GM12872 (cell line): Measurements from ENCODE around the gene SOX10.

Source experiments
- CTCF ChIP-seq: IDR thresholded peaks from 3 replicates; pipeline ENCODE4 v1.5.1; 2011; ENCODE audit warnings: low read depth, mild to moderate bottlenecking, low read length, moderate library complexity; ENCODE audit not compliant: insufficient read depth

The SOX10 gene

GRCh38 chr22:37990301-37990700 is 5.9 kb upstream of the SOX10 start:
- TF ChIP-seq CTCF, result no peak

GRCh38 chr22:37989146-37990045 is 5.0 kb upstream of the SOX10 start:
- no peak for TF ChIP-seq CTCF

DNA sequence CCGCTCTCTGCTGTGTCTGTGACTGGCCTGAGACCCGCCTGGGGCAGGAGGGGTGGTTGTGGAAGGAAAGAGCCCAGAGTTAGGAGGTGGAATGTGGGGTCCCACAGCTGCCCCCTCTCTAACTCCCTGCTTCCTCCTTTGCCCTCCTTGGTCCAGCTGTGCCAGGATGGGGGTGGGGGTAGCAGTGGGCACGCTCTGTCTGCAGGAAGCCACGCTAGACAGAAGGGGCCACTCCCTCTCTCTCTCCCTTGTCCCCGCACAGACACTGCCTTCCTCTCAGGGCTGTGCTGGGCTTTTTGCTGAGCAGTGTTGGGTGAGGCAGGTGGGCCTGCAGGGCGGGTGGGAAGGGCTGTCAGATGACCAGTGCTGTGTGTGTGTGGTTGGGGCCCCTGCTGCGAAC is 2.0 kb upstream of the SOX10 start:
- no peak for TF ChIP-seq CTCF

DNA sequence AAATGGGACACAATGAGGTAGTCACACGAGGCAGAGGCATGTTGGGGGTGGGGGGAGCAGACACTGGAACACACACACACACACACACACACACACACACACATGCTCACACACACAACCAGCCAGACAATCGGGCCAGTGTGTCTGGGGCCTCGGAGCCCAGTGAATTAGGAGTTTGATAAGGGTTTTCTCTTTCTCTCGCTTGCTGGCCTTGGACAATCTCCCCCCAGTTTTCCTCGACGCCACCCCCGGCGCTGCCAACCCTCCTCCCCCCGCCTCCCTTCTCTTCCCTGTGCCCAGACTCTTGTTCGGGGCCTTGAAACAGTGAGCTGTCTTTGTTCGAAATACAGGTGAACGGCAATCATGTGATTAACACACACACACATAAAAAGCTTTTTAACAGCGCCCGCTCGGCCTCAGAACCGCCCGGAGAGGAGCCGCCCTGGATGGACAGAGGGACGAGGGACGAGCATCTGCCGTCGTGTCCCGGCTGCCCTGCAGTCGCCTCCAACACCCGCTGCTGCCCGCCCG is 1.5 kb upstream of the SOX10 start:
- no peak for TF ChIP-seq CTCF

DNA sequence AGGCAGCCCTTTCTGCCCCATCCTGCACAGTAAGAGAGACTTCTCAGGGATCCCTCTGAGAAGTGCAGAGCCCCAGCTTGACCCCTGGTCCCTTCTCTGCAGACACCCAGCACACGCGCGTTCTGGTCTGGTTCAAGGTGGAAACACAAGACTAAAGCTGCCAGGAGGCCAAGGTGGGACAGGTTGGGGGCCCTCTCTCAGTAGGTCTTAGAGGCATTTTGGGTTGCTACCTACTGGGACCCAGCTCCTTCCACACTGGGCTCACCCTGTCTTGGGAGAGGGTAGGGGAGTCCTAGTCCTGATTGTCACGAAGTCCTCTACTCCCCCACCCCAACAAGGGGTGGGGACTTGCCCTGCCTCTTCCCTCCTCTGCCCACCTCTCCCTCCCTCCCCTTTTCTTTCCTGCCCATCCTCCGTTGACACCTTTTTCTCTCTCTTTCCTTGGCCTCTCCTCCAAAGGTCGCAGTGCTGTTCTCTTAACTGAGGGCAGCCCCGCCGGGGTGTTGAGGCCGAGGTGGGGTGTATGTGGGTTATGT is 763 bp upstream of the SOX10 start:
- TF ChIP-seq CTCF, result no peak

DNA sequence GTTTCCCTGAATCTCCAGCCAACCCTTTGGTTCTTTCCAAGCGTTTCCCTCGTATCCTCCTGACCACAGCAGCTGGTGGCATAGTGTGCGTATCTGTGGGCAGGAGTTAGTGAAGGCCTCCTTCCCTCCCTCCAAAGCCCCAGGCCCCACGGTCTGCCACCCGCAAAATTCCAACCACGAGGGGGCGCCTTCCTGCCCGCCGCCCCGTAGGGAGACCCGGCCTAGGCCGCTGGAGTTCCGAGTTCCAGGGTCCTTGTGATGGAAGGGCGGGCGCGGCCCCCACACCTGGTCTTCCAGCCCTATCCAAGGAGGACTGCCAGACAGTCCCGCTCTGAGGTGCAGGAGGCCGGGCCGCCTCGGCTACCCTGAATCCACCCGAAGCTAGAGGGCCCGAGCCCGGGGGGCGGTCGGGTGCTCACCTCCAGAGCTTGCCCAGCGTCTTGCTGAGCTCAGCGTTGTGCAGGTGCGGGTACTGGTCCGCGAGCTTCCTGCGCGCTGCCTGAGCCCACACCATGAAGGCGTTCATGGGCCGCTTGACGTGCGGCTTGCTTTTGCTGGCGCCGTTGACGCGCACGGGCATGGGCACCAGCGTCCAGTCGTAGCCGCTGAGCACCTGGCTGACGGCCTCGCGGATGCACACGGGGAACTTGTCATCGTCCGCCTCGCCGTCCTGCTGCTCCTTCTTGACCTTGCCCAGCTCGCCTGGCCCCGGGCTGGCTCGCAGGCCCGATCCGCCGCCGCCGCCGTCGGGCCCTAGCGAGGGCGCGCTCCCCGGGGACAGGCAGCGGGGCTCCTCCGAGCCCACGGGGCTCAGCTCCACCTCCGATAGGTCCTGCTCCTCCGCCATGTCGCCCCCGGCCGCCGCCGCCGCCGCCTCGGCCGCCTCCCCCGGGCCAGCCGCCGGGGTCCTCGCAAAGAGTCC is 1.2 kb downstream of the SOX10 start:
- TF ChIP-seq CTCF, result peak; percentile 20; the same call in 1 of the 3 replicates
